ENCODE data around the gene ARMC5.

GRCh38 chr16:31440516-31441184 lies 18.7 kb upstream of the ARMC5 start:
- TF ChIP-seq SP1 (IDR thresholded peaks at IDR 0.05; ENCODE audit: low read depth): no peak
- no peak for TF ChIP-seq ZBTB33 (IDR thresholded peaks at IDR 0.05; ENCODE audit: extremely low read depth, insufficient replicate concordance, low read length)
- no peak for TF ChIP-seq SRF (IDR thresholded peaks at IDR 0.05; ENCODE audit: low read depth)
- no peak for TF ChIP-seq CTCF (IDR thresholded peaks at IDR 0.05 in 2 of 3, conservative IDR thresholded peaks at IDR 0.05 in 1 of 3; ENCODE audit: borderline replicate concordance in 1 of 3, insufficient read depth in 1 of 3, low read depth in 2 of 3, low read length in 2 of 3)
- TF ChIP-seq POLR2A (IDR thresholded peaks at IDR 0.05; ENCODE audit: borderline replicate concordance, extremely low read depth, insufficient read depth, insufficient read length): no peak
- TF ChIP-seq SIN3A (IDR thresholded peaks at IDR 0.05; ENCODE audit: low read depth): no peak
- no peak for TF ChIP-seq ATF3 (IDR thresholded peaks at IDR 0.05)
- no peak for TF ChIP-seq POLR2AphosphoS5 (IDR thresholded peaks at IDR 0.05; ENCODE audit: low read depth, low read length)
- TF ChIP-seq JUND (IDR thresholded peaks at IDR 0.05): no peak
- TF ChIP-seq EZH2 (IDR thresholded peaks at IDR 0.05): no peak
- no peak for TF ChIP-seq FOSL1 (IDR thresholded peaks at IDR 0.05; ENCODE audit: low read depth)
- TF ChIP-seq REST (IDR thresholded peaks at IDR 0.05; ENCODE audit: low read depth): no peak
- TF ChIP-seq MAX (IDR thresholded peaks at IDR 0.05): no peak
- TF ChIP-seq TCF7L2 (IDR thresholded peaks at IDR 0.05; ENCODE audit: borderline replicate concordance, extremely low read depth, insufficient read depth, insufficient read length): no peak

All from HCT116 (cell line).